ENCODE measurements around the gene EMC7.
"Not testable (repeated sequence)": the region's sequence is repeated elsewhere in the genome, so short reads cannot be mapped to it uniquely, and the experiment has no call there.

Gene EMC7

DNA sequence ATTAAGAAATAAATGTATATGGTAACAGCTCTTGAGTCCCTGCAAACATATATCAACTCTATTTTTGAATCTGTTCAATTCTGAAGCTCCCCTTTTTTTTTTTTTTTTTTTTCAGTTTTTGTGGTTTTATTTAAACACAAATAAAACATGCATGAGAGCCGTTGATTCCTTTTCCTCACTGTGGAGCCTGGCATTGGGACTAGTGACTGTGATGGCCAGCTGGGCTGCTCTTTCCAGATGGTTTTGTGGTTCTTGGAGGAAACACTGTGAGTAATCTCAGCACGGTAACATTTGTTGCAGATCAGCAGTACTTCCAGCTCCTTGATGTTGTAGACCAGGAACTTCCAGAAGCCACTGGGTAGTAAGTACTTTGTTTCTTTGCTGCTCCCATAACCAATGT is 15.9 kb downstream of the EMC7 start:
- DNase-seq (ENCODE audit: low read depth, low spot score), result no peak

GRCh38 chr15:34084086-34084485 is 17.6 kb downstream of the EMC7 start:
- DNase-seq (ENCODE audit: low read depth, low spot score), result no peak

- DNase-seq (ENCODE audit: low read depth, low spot score), result no peak
These were observed 21.8 kb downstream of the EMC7 start for GRCh38 chr15:34079904-34080303.

DNA sequence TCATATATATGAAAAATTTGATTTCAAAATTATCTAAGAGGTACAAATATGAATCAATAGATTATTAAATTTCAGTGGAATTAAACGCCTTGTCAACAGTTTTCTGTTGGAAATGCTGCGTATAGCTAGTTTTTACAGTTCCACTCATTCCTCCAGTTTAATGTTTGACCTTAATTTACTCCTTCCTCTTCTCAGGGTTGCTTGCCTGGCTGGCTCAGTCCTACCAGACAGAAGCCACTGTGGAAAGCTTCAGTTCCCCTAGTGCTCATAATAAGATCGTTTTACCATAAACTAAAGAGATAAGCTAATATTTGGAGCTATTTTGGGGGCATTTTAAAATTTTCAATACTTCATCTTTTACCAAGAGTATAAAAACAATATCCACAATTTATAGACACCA is 22.8 kb downstream of the EMC7 start:
- DNase-seq (ENCODE audit: low read depth, low spot score), result no peak

DNA sequence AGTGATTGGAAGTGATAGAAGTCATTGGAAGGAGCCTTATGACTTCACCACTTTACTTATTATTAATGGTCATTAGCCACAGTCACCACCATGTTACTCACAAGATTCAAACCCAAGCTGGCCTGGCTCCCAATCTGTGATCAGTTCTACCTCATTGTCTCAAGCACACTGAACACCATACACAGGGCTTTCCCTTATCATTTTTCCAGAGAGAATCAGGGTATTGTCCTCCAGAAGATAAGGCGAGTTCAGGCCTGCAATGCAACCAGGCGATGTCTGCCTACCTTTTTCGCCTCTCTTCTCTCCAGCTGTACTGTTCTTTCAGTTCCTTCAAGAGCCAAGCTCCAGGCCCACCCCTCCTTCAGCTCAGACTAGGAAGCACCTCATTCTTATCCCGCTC is 24.9 kb downstream of the EMC7 start:
- no peak for DNase-seq (ENCODE audit: low read depth, low spot score)

- no peak for DNase-seq (ENCODE audit: low read depth, low spot score)
These were observed 31.7 kb downstream of the EMC7 start for GRCh38 chr15:34070003-34070402.

DNA sequence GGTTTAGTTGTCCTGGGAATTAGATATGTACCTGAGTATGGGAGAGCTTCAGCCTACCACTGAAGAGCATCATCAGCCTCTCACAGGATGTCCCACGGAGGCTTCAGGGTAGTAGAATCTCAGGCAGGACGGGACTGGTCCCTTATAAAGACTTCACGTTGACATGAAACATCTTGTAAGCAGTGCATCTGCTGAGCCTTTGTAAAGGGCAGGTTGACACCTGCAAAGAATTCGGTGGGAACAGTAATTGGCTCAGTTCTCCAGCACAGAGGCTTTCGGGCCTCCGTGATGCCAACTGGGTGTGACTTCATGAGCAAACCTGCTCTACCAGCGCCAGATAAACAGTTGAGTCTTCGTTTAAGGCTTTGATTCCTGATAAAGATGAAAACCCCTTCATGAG is 35.7 kb downstream of the EMC7 start:
- DNase-seq (ENCODE audit: low read depth, low spot score), result no peak

DNA sequence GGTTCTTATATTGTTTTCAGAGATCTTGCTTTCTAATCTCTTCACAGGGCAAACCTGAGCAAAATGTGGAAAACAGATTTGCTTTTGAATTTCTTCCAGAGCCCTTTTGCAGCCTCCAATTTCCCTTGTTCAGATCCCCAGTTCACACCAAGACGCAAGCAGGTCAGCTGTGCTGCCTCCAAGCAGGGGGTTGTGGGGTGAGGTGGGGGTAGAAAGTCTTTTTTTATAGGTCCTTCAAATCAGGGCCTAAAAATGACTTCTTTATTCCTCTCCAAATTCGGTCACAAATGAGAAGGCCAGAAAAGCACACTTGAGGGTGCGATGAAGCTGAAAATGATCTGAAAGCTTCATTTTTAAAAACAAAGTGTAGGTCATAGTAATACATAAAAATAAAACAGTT is 36.4 kb downstream of the EMC7 start:
- no peak for DNase-seq (ENCODE audit: low read depth, low spot score)

DNA sequence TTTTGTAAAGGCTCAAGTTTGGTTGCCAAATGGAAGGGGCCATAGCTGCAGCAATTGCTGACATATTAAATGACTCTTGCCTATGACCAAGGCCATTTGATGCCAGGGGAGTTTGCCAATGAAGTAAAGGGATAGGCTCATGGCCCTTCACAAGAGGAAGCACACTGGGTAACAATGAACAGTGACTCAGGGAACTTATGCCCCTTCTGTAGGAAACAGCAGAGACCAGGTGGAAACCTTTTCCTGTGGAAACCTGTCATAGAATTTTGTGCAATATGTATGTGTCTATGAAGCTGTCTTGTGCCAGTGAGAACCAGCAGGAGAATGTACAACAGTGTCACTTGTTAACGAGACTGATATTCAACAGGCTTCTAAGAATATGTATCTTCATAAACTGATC is 37.2 kb downstream of the EMC7 start:
- no peak for DNase-seq (ENCODE audit: low read depth, low spot score)

GRCh38 chr15:34059946-34060345 is 41.7 kb downstream of the EMC7 start:
- DNase-seq (ENCODE audit: low read depth, low spot score), result no peak

DNA sequence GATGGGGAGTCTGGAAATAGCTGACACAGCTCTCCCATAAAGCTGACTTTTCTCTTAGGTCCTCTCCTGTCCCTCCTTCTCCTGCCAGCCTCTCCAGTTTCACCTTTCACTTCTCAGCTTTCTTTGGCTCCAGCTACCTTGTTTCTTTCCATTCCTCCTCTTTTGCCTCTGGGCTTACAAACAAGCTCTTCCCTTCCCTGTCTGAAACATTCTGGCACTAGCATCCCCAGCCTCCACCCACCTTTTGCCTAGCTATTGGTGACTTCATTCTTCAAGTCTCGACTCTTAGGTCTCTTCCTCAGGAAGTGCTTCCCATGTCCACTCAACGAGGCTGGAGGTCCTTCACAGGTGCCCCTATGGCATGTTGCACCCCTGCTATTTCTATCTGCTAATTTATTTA is 42.2 kb downstream of the EMC7 start:
- no peak for DNase-seq (ENCODE audit: low read depth, low spot score)

DNA sequence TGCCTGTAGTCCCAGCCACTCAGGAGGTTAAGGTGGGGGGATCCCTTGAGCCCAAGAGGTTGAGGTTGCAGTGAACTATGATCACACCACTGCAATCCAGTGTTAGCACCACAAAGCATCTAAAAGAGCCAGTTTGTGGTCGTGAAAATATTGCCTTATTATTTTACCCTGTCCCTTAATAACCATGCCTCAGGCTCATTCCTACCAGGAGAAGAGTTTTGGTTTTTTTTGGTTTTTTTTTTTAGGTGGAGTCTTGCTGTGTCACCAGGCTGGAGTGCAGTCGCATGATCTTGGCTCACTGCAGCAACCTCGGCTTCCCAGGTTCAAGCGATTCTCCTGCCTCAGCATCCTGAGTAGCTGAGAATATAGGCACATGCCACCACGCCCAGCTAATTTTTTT is 44.8 kb downstream of the EMC7 start:
- DNase-seq (ENCODE audit: low read depth, low spot score), result no peak

DNA sequence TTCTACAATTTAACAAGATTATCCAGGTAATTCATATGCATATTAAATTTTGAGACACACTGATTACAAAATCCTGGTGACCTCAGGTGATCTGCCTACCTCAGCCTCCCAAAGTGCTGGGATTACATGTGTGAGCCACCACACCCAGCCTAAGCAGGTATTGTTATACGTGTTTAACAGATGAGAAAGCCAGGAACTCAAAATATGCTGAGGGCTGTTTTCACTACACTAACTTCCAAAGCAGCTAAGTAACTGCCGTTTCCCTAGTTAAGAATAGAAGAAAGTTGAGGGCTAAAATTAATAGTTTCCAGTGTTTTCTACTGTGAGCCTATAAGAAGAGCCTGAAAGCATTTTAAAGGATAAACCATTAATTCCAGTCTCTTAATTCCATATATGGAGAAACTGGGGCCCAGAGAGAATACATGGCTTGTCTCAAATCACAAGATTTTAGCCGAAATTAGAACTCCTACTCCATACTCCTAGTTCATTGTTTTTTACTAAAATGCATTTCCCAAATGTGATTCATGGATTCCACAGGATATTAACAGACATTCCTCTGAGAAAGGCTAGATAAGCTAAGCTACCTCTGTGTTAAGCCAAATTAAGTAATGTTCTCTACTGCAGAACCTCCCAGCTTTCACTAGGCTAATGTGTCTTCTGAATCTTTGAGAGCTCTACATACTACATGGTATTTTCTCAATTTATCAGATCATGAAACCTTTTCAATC is 45.6 kb downstream of the EMC7 start:
- DNase-seq (ENCODE audit: low read depth, low spot score), result no peak

GRCh38 chr15:34054081-34054707 is 47.5 kb downstream of the EMC7 start:
- DNase-seq (ENCODE audit: low read depth, low spot score), result no peak

GRCh38 chr15:34050385-34050784 is 51.3 kb downstream of the EMC7 start:
- DNase-seq (ENCODE audit: low read depth, low spot score), result not testable (repeated sequence)

- no peak for DNase-seq (ENCODE audit: low read depth, low spot score)
These were observed 52.5 kb downstream of the EMC7 start for GRCh38 chr15:34049112-34049511.

GRCh38 chr15:34047893-34048775 is 53.5 kb downstream of the EMC7 start:
- DNase-seq (ENCODE audit: low read depth, low spot score), result no peak

DNA sequence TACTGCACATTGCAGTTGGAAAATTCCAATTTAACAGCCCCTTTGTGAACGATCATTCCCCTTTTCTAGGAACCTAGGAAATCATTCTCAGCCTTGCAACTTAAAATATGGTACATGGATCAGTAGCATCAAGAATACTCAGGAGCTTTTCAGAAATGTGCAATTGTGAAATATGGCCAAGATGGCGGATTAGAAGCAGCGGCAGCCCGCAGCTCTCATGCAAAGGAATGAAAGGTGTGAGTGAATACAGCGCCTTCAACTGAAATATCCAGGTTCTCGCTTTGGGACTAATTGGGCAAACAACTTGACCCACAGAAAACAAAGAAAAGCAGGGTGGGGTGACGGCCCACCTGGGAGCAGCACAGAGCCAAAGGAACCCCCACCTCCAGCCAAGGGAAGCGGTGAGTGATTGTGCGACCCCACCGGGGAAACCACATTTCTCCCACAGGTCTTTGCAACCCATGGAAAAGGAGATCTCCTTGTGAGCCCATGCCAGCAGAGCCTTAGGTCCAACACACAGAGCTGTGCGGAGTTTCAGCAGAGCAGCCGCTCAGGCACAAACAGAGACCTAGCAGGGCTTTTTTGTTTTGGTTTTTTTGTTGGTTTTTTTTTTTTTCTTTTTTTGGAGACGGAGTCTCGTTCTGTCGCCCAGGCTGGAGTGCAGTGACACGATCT is 55.1 kb downstream of the EMC7 start:
- DNase-seq (ENCODE audit: low read depth, low spot score), result no peak

DNA sequence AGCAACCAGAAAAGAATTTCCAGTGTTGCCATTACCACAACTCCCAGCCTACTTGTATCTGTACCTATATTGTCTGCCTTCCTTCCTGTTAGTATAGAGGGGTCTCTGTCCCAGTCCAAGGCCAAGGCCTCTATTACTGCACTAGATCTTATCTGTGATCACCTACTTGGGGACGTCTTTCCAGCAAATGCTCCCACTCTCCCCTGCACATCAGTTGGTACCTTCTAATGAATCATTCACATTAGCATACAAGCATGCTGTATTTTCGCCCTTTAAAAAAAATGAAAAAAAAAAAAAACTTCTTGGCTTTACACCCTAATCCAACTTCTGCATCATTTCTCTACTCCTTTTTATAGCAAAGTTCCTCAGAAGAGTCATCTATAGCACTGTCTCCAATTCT is 57.8 kb downstream of the EMC7 start:
- DNase-seq (ENCODE audit: low read depth, low spot score), result no peak

DNA sequence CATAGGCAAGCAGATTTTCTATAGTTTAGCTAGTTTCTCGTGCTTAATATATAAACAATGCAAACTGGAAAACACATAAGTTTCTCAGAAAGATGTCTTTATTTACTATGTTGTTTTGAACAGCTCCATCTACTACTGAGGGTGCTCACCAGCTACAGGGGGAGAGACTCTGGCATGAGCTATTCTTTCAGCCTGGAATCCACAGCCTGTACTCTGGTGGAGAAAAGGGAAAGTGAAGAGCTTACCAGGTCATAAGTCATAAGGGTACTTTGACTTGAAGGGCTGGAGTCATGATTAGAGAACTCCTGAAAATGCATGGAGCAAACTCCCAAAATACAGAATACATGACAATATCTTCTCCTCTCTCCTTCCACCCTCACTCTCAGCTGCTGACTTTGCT is 58.3 kb downstream of the EMC7 start:
- no peak for DNase-seq (ENCODE audit: low read depth, low spot score)

- no peak for DNase-seq (ENCODE audit: low read depth, low spot score)
These were observed 61.9 kb downstream of the EMC7 start for GRCh38 chr15:34039790-34040113.
